Tibial nerve (tissue), 4 donors: ENCODE data around the gene GAK.

Experiments used
- CTCF ChIP-seq, 5 experiments: fragments of 200-600 bp in 3 of 5; fragments of 450-650 bp in 2 of 5; sonication (generic) in 3 of 5; IDR thresholded peaks; one replicate each; pipeline ENCODE4 v1.5.1; 2016 to 2019; ENCODE audit warnings: antibody characterized with exemption in 5 of 5, mild to moderate bottlenecking in 3 of 5, moderate library complexity in 2 of 5
- EP300 ChIP-seq, 2 donors: sonication (generic); formaldehyde crosslinking; IDR thresholded peaks; one replicate each; pipeline ENCODE4 v1.6.1; 2017; ENCODE audit warnings: antibody characterized with exemption in 2 of 2, mild to moderate bottlenecking in 1 of 2
- POLR2A ChIP-seq, 2 donors: fragments of 450-650 bp; IDR thresholded peaks; one replicate each; pipeline ENCODE4 v1.6.1; 2017; ENCODE audit warnings: antibody characterized with exemption in 2 of 2, mild to moderate bottlenecking in 2 of 2, moderate library complexity in 2 of 2

- no peak for TF ChIP-seq POLR2A (IDR thresholded peaks at IDR 0.05)
- no peak for TF ChIP-seq CTCF (IDR thresholded peaks at IDR 0.05)
- no peak for TF ChIP-seq EP300 (IDR thresholded peaks at IDR 0.05)
Observed at GRCh38 chr4:884259-884658, 47.9 kb downstream of the GAK start.
